ENCODE data around the gene MYG1.

- TF ChIP-seq, protein P1, sequence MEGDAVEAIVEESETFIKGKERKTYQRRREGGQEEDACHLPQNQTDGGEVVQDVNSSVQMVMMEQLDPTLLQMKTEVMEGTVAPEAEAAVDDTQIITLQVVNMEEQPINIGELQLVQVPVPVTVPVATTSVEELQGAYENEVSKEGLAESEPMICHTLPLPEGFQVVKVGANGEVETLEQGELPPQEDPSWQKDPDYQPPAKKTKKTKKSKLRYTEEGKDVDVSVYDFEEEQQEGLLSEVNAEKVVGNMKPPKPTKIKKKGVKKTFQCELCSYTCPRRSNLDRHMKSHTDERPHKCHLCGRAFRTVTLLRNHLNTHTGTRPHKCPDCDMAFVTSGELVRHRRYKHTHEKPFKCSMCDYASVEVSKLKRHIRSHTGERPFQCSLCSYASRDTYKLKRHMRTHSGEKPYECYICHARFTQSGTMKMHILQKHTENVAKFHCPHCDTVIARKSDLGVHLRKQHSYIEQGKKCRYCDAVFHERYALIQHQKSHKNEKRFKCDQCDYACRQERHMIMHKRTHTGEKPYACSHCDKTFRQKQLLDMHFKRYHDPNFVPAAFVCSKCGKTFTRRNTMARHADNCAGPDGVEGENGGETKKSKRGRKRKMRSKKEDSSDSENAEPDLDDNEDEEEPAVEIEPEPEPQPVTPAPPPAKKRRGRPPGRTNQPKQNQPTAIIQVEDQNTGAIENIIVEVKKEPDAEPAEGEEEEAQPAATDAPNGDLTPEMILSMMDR (conservative IDR thresholded peaks at IDR 0.05; ENCODE audit: low read depth, low read length), result no peak
- TF ChIP-seq EZH2phosphoT487 (IDR thresholded peaks at IDR 0.05; ENCODE audit: borderline replicate concordance, low read length), result no peak
Measured at GRCh38 chr12:53277981-53278380, 21.5 kb upstream of the MYG1 start.

Data from PC-3 (cell line).